ENCODE results near the gene DNER. TPM values are rescaled to one million over a fixed set of nuclear protein-coding genes. Genes with fewer than 3 reads are reported as not detected.

DNER gene
- total RNA-seq, 4 donors from 2014 or later = 0.41 to 2.6 (median 1.2) TPM

DNA sequence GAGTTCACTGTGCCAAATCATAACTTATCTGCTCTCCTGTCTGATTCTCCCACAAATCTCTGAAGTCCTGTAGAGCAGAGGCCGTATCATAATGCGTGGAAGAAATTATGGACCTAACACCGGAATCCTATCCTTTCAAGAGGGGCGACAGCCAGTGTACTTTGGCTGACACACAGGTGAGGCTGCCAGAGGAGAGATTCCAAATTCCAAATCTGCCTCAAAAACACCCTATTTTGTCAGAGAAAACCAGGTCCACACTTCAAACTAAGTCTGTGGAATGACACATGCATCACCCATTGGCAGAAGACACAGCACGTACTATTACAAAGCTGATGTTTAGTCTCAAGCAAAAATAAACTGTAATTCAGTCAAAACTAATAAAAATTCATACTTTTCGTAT, 304.1 kb downstream of the DNER start:
- Histone ChIP-seq H3K4me1 (peaks cover 5 to 9% of the 10 kb centered on the region in 2 donors), H3K9me3 (no peaks in the 10 kb centered on the region), H3K27me3 (no peaks in the 10 kb centered on the region), H3K36me3 (no peaks in the 10 kb centered on the region), H3K4me3 (no peak overlapping the region), H3K27ac (peak overlapping the region; percentile 59 to 78 (median 72))
- intact Hi-C loops (cut with DNase I; ENCODE audit: low total_unique reads) (loop anchor here (10.0 kb wide), 1 partner anchor 115 kb away; no protein-coding TSS in a partner anchor), in situ Hi-C loops (cut with MboI; ENCODE audit: low sequenced_read_pairs in 4 of 4) (no loop called here)
- TF ChIP-seq, protein P1, sequence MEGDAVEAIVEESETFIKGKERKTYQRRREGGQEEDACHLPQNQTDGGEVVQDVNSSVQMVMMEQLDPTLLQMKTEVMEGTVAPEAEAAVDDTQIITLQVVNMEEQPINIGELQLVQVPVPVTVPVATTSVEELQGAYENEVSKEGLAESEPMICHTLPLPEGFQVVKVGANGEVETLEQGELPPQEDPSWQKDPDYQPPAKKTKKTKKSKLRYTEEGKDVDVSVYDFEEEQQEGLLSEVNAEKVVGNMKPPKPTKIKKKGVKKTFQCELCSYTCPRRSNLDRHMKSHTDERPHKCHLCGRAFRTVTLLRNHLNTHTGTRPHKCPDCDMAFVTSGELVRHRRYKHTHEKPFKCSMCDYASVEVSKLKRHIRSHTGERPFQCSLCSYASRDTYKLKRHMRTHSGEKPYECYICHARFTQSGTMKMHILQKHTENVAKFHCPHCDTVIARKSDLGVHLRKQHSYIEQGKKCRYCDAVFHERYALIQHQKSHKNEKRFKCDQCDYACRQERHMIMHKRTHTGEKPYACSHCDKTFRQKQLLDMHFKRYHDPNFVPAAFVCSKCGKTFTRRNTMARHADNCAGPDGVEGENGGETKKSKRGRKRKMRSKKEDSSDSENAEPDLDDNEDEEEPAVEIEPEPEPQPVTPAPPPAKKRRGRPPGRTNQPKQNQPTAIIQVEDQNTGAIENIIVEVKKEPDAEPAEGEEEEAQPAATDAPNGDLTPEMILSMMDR (IDR thresholded peaks at IDR 0.05 in 4 of 5, conservative IDR thresholded peaks at IDR 0.05 in 1 of 5) = no peak
- TF ChIP-seq POLR2A (IDR thresholded peaks at IDR 0.05) = no peak
- ATAC-seq (no peak), DNase-seq (no peak)

DNA sequence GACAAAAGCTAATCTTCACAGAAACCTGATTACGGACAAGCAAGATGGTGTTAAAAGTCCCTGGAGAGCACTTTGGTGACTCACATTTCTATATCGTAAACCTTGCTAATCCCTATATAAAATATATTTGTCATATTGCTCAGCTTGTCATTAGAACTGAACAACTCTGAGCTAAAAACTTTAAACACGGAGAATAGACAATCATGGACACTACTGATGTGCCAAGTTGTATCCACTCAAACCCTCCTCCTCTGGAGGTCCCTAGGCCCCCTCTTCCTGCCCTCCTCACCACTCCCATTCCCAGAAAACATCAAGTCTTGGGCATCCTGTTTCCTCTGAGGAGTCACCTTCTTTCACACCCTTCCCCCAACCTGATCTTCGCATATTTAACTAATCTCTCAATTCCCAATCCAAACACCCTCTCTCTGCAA, 304.6 kb downstream of the DNER start:
- peaks cover 5 to 9% of the 10 kb centered on the region in 2 donors for H3K4me1 ChIP-seq
- in situ Hi-C loops (cut with MboI; ENCODE audit: low sequenced_read_pairs in 4 of 4) (no loop called here), intact Hi-C loops (cut with DNase I; ENCODE audit: low total_unique reads) (loop anchor here (10.0 kb wide), 1 partner anchor 115 kb away; no protein-coding TSS in a partner anchor)
- H3K4me3 ChIP-seq = no peak overlapping the region
- no peaks in the 10 kb centered on the region for H3K36me3 ChIP-seq
- no peak for TF ChIP-seq POLR2A (IDR thresholded peaks at IDR 0.05)
- TF ChIP-seq, protein P1 (IDR thresholded peaks at IDR 0.05 in 4 of 5, conservative IDR thresholded peaks at IDR 0.05 in 1 of 5) = no peak
- H3K9me3 ChIP-seq = no peaks in the 10 kb centered on the region
- no peak for DNase-seq
- no peaks in the 10 kb centered on the region for H3K27me3 ChIP-seq
- H3K27ac ChIP-seq = peak overlapping the region; percentile 59 to 78 (median 72)
- no peak for ATAC-seq

DNA sequence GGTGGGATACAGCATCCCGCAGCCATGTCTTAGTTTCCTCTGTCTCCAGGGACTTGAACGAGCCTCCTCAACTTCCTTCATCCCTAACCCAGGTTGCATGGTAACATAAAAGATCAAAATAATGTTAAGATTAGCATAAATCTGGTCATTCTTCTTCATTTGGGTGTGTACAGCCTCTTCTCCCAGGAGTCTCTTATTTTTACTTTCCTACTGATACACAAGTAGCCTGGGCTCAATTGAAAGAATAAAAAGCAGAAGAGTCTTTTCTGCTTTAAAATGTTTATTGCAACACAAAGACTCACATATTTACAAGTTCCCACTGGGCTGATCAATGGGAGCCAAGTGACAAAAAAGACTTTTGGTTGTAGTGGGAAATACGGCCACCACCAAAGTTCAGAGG, 305.4 kb downstream of the DNER start:
- TF ChIP-seq, protein P1 (IDR thresholded peaks at IDR 0.05 in 4 of 5, conservative IDR thresholded peaks at IDR 0.05 in 1 of 5) = no peak
- no peak for TF ChIP-seq POLR2A (IDR thresholded peaks at IDR 0.05)
- Histone ChIP-seq H3K4me1 (peaks cover 5 to 9% of the 10 kb centered on the region in 2 donors), H3K36me3 (no peaks in the 10 kb centered on the region), H3K9me3 (no peaks in the 10 kb centered on the region), H3K27me3 (no peaks in the 10 kb centered on the region), H3K27ac (peak overlapping the region; percentile 59 to 78 (median 72)), H3K4me3 (peak overlapping the region in 1 of 4 donors; percentile 9)
- intact Hi-C loops (cut with DNase I; ENCODE audit: low total_unique reads) (no loop called here), in situ Hi-C loops (cut with MboI; ENCODE audit: low sequenced_read_pairs in 4 of 4) (no loop called here)
- no peak for DNase-seq
- no peak for ATAC-seq

DNA sequence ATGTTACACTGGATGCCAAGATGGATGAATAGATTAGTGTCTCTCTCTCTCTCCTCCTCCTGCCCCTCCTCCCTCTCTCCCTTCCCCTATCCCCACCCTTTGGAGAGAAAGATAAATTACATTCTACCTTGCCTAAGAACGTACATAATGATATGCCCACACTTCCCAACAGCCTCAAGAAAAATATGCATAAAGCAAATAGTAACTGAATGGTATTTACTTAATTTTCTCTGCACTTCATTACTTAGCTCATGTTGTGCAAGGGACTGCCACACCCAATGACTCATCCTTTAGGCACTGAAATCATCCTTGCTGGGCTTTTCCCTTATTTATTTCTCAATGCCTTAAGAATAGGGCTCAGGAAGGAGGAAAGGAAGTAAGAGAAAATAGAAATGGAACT, 306.0 kb downstream of the DNER start:
- in situ Hi-C loops (cut with MboI; ENCODE audit: low sequenced_read_pairs in 4 of 4) (no loop called here), intact Hi-C loops (cut with DNase I; ENCODE audit: low total_unique reads) (no loop called here)
- Histone ChIP-seq H3K9me3 (no peaks in the 10 kb centered on the region), H3K36me3 (no peaks in the 10 kb centered on the region), H3K4me3 (peak overlapping the region in 1 of 4 donors; percentile 9), H3K27me3 (no peaks in the 10 kb centered on the region), H3K27ac (peak overlapping the region; percentile 59 to 78 (median 72)), H3K4me1 (peaks cover 5 to 9% of the 10 kb centered on the region in 2 donors)
- peak; percentile 75 to 76 for ATAC-seq
- no peak for TF ChIP-seq POLR2A (IDR thresholded peaks at IDR 0.05)
- TF ChIP-seq, protein P1 (IDR thresholded peaks at IDR 0.05 in 4 of 5, conservative IDR thresholded peaks at IDR 0.05 in 1 of 5) = no peak
- DNase-seq = peak in 1 of 2 donors; percentile 67

DNA sequence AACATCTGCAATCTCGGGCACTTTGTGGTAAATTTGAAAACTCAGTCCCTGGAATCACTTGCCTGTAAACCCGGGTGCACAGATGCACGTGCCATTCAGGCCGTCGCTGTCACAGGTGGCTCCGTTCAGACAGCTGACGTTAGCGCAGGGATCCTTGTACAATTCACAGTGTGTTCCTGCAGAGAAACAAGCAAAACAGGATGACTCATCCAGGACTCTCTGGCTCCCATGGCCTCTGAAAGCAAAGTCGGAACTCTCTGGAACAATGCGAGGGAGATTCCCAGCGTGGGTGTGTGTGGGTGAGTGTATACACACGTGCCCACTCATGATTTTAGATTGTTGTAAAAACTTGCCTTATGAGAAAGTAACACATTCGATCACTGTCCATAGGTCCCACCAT, 307.2 kb downstream of the DNER start:
- no peaks in the 10 kb centered on the region for H3K36me3 ChIP-seq
- no peak overlapping the region for H3K4me3 ChIP-seq
- in situ Hi-C loops (cut with MboI; ENCODE audit: low sequenced_read_pairs in 4 of 4) = no loop called here
- no peaks in the 10 kb centered on the region for H3K27me3 ChIP-seq
- no peaks in the 10 kb centered on the region for H3K9me3 ChIP-seq
- TF ChIP-seq POLR2A (IDR thresholded peaks at IDR 0.05) = no peak
- TF ChIP-seq, protein P1 (IDR thresholded peaks at IDR 0.05 in 4 of 5, conservative IDR thresholded peaks at IDR 0.05 in 1 of 5) = no peak
- intact Hi-C loops (cut with DNase I; ENCODE audit: low total_unique reads) = no loop called here
- H3K27ac ChIP-seq = peak overlapping the region; percentile 66 to 78 (median 72)
- H3K4me1 ChIP-seq = peaks cover 5 to 9% of the 10 kb centered on the region in 2 donors
- ATAC-seq (peak; percentile 92 to 95), DNase-seq (peak; percentile 73 to 88)

All from gastrocnemius medialis (tissue), 4 donors.